Measurements from ENCODE around the gene HEXD. TPM values are rescaled to one million over a fixed set of nuclear protein-coding genes. Genes with fewer than 3 reads are reported as not detected.
A peak's percentile ranks its signal among the peaks of the same experiment; 100 is the strongest.

Gene HEXD
- total and polyA plus RNA-seq, 8 donors: 25.9 to 275 (median 39.5) TPM

DNA sequence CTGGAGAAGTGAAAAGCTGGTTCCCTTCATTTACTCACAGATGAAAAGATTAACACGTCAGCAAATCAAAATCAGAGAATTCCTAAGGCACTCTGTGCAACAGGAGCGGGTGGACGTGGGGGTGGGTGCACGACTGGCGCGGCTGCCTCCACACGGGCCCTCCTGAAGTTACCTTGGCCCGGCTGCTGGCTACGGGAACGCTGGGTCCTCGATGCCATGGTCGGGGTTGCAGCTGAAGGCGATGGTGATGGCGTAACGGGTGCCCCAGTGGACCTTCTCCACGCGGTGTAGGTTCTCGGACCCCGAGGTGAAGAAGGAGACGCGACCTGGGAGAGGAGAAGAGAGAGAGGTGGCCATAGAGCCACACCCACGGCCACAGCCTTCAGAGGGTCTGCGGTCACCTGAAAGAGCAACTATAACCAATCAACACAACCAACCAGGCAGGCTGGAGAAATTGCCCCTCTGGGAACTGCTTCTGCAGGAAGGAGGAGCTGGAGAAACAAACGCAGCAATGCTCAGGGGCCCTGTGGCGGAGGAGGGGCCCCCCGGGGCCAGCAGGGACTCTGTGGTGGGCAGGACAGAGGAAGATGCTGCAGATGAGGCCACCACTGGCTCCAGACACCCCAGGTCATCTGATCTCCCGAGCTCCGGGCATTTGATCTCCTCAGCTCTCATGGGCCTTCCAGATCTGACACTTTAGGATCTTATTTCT lies 25.8 kb upstream of the HEXD start:
- TF ChIP-seq, protein P1, sequence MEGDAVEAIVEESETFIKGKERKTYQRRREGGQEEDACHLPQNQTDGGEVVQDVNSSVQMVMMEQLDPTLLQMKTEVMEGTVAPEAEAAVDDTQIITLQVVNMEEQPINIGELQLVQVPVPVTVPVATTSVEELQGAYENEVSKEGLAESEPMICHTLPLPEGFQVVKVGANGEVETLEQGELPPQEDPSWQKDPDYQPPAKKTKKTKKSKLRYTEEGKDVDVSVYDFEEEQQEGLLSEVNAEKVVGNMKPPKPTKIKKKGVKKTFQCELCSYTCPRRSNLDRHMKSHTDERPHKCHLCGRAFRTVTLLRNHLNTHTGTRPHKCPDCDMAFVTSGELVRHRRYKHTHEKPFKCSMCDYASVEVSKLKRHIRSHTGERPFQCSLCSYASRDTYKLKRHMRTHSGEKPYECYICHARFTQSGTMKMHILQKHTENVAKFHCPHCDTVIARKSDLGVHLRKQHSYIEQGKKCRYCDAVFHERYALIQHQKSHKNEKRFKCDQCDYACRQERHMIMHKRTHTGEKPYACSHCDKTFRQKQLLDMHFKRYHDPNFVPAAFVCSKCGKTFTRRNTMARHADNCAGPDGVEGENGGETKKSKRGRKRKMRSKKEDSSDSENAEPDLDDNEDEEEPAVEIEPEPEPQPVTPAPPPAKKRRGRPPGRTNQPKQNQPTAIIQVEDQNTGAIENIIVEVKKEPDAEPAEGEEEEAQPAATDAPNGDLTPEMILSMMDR (IDR thresholded peaks at IDR 0.05): no peak
- intact Hi-C loops (cut with DNase I): no loop called here
- Histone ChIP-seq H3K27me3 (no peaks in the 10 kb centered on the region), H3K27ac (no peak overlapping the region), H3K4me1 (peaks cover 0 to 4% (median 0%) of the 10 kb centered on the region in 3 donors), H3K9me3 (no peaks in the 10 kb centered on the region), H3K36me3 (no peaks in the 10 kb centered on the region), H3K4me3 (no peak overlapping the region)
- FAIRE-seq: no peak
- no peak for ATAC-seq
- 92 to 95% methylated on average over 28 of the region's 28 CpGs for WGBS, 2 donors
- DNase-seq: no peak

DNA sequence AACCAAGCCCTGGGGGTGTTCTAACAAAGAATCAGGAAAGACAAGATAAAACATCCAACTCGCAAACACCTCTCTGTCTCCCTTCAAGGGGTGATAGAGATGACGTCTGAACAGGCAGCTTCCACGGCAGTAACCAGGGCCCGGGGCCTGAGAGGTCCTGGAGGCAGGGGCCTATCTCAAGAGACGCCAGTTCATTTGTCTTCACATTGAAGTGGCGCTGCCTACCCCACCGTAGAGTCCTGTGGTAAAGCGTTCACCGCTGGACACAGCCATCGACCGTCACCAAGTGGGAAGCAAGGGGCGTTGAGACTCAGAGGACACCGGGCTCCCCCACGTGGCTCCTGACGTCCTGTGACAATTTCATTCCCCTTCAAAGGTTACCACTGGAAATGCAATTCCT lies 25.2 kb upstream of the HEXD start:
- TF ChIP-seq, protein P1 (IDR thresholded peaks at IDR 0.05): no peak
- Histone ChIP-seq H3K27me3 (no peaks in the 10 kb centered on the region), H3K4me3 (no peak overlapping the region), H3K36me3 (no peaks in the 10 kb centered on the region), H3K4me1 (peaks cover 0 to 4% (median 0%) of the 10 kb centered on the region in 3 donors), H3K9me3 (no peaks in the 10 kb centered on the region), H3K27ac (no peak overlapping the region)
- ATAC-seq: no peak
- no peak for DNase-seq
- WGBS, 2 donors: 90 to 91% methylated on average over 15 of the region's 15 CpGs
- FAIRE-seq: no peak
- intact Hi-C loops (cut with DNase I): no loop called here

DNA sequence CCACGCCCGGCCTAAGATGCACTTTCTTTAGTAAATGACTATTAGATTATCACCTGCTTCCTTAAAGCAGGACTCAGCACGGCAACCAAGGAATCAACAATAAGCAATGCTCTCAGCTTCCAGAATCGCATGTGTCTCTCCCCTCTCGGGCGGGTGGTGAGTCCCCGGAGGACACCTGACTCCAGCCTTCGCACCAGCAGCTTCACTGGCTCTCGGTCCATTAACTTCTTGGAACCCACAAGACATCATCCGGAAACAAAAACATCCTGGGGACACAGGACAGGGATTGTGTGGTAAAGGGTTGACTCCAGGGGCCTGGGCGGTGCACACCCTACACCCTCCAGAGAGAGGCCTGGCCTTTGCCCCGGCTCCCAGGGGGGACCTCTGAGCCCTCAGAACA lies 23.9 kb upstream of the HEXD start:
- TF ChIP-seq, protein P1 (IDR thresholded peaks at IDR 0.05): no peak
- no peak for ATAC-seq
- Histone ChIP-seq H3K27me3 (no peaks in the 10 kb centered on the region), H3K9me3 (no peaks in the 10 kb centered on the region), H3K27ac (no peak overlapping the region), H3K4me3 (no peak overlapping the region), H3K4me1 (no peaks in the 10 kb centered on the region), H3K36me3 (no peaks in the 10 kb centered on the region)
- 85 to 88% methylated on average over 12 of the region's 12 CpGs for WGBS, 2 donors
- intact Hi-C loops (cut with DNase I): no loop called here
- FAIRE-seq: no peak
- no peak for DNase-seq

DNA sequence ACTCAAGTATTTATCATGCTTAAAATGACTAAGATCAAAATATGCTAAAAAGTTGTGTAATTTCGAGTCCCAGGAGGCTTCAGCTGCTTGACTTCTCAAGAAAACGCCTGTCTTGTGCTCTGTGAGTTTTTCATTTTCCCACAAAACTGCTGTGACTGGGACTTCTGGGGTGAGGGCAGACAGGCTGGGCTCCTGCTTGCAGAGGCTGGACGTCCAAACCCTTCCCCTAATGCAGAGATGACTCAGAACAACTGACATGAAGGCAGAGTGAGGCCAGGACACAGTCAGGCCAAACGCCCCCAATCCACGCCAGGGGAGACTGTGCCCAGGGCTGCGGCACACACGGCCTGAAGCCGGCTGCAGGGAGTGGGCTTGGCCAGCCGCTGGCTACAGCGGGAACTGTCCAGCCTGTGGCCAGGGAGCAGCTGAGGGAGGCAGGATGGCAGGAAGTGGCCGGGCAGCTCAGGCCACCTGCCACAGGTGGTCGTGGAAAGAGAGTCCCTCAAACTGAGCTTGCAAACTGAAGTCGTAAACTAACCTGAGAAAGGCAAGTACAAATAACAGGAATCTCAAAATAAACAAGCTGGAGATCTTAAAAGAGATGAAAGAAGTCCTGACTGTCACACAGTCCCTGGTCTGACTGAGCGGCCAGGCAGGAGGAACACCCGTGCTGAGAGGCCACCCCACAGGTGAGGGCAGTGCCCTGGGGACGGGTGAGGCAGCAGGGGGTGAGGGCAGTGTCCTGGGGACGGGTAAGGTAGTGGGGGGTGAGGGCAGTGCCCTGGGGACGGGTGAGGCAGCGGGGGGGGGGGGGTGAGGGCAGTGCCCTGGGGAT lies 21.3 kb upstream of the HEXD start:
- TF ChIP-seq, protein P1 (IDR thresholded peaks at IDR 0.05): no peak
- WGBS, 2 donors: 81 to 86% methylated on average over 16 to 18 of the region's 19 CpGs
- intact Hi-C loops (cut with DNase I): no loop called here

More for the DNA sequence above, 21.3 kb upstream of the HEXD start:
- Histone ChIP-seq H3K4me3 (no peak overlapping the region), H3K36me3 (no peaks in the 10 kb centered on the region), H3K4me1 (no peaks in the 10 kb centered on the region), H3K9me3 (no peaks in the 10 kb centered on the region), H3K27ac (no peak overlapping the region), H3K27me3 (no peaks in the 10 kb centered on the region)
- peak in 2 of 4 donors; percentile 9 to 26 for ATAC-seq
- FAIRE-seq: no peak
- peak in 1 of 6 donors; percentile 44 for DNase-seq

All from pancreas (tissue), 10 donors.